ENCODE results near the gene HPS6. TPM values are rescaled to one million over a fixed set of nuclear protein-coding genes. Genes with fewer than 3 reads are reported as not detected.

The HPS6 gene
- total RNA-seq, 1 experiment from 2014 or later: 31.7 TPM

DNA sequence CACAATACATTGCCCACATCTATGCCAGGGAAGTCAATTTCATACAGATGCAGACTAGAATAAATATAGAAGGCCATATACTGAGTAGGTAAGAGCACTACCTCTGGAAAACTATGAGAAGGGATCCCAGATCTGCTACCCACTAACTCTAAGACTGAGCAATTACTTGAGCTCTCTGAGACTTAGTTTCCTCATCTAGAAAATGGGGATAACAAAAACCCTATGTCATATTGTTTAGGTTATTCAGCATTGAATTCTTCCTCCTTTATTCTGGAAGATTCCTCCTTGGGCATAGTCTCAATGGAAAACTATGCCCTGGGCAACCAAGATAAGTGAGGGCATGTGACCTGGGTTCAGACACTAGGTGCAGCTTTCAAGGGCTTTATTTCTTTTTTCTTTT is 5.2 kb upstream of the HPS6 start:
- DNase-seq (ENCODE audit: low read depth, low spot score) (no peak), ATAC-seq (no peak)
- no peaks in the 10 kb centered on the region for H3K9me3 ChIP-seq (ENCODE audit: control insufficient read depth in 1 of 2, insufficient read depth in 1 of 2, low read depth in 1 of 2, low read length in 2 of 2)
- CTCF ChIA-PET: no interaction called here
- no peak overlapping the region for H3K4me2 ChIP-seq (ENCODE audit: low read length)
- H3K79me2 ChIP-seq (ENCODE audit: insufficient read depth, low read length): peaks cover 8% of the 10 kb centered on the region
- H3K4me1 ChIP-seq (ENCODE audit: control insufficient read depth in 1 of 2, insufficient read depth in 2 of 2, low read length in 2 of 2): peaks cover 26 to 34% of the 10 kb centered on the region in 2 experiments; a peak in 3 of 4 replicates
- no TSS peak for BruUV-seq (replicated peaks)
- no peak overlapping the region for H3K9ac ChIP-seq (ENCODE audit: low read length)
- RAD21 ChIA-PET (ENCODE audit: low non-redundant PET in 1 of 2, low total read pairs in 2 of 2, uncharacterized antibody in 2 of 2, unreplicated experiment in 2 of 2): no interaction called here
- no peak overlapping the region for H3K4me3 ChIP-seq (replicated peaks in 1 of 2; ENCODE audit: low read depth in 1 of 2, low read length in 2 of 2)
- H2AFZ ChIP-seq (ENCODE audit: low read depth, low read length, poor library complexity, severe bottlenecking): no peak overlapping the region
- intact Hi-C loops (cut with micrococcal nuclease): loop anchor here (5.0 kb wide), 1 partner anchor 223 kb away; no protein-coding TSS in a partner anchor
- H3K9me2 ChIP-seq (ENCODE audit: insufficient read depth): no peaks in the 10 kb centered on the region
- H4K20me1 ChIP-seq (ENCODE audit: insufficient read depth): no peaks in the 10 kb centered on the region
- H3K36me3 ChIP-seq (ENCODE audit: control insufficient read depth in 1 of 2, insufficient read depth in 2 of 2, low read length in 2 of 2): no peaks in the 10 kb centered on the region
- H3K27me3 ChIP-seq (ENCODE audit: insufficient read depth, low read length): no peaks in the 10 kb centered on the region
- H3K27ac ChIP-seq (ENCODE audit: low read depth, low read length): no peak overlapping the region
- TF ChIP-seq ZFX (IDR thresholded peaks at IDR 0.05) (no peak), CEBPB (IDR thresholded peaks at IDR 0.05; ENCODE audit: low read depth) (no peak), ZNF274 (IDR thresholded peaks at IDR 0.05; ENCODE audit: low read depth, low read length) (no peak), EZH2 (IDR thresholded peaks at IDR 0.05) (no peak), TCF7L2 (IDR thresholded peaks at IDR 0.05; ENCODE audit: borderline replicate concordance, extremely low read depth, insufficient read depth, insufficient read length) (no peak), SRF (IDR thresholded peaks at IDR 0.05; ENCODE audit: low read depth) (no peak), SP1 (IDR thresholded peaks at IDR 0.05; ENCODE audit: low read depth) (no peak), SIN3A (IDR thresholded peaks at IDR 0.05; ENCODE audit: low read depth) (no peak), YY1 (IDR thresholded peaks at IDR 0.05; ENCODE audit: extremely low read depth, insufficient replicate concordance, low read depth, low read length) (no peak), POLR2A (IDR thresholded peaks at IDR 0.05; ENCODE audit: borderline replicate concordance, extremely low read depth, insufficient read depth, insufficient read length) (no peak), RAD21 (IDR thresholded peaks at IDR 0.05; ENCODE audit: low read depth) (no peak), ELF1 (IDR thresholded peaks at IDR 0.05; ENCODE audit: borderline replicate concordance, low read depth) (no peak), JUND (IDR thresholded peaks at IDR 0.05) (no peak)
- TF ChIP-seq, protein P1, sequence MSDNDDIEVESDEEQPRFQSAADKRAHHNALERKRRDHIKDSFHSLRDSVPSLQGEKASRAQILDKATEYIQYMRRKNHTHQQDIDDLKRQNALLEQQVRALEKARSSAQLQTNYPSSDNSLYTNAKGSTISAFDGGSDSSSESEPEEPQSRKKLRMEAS (IDR thresholded peaks at IDR 0.05): no peak
- TF ChIP-seq, protein P2, sequence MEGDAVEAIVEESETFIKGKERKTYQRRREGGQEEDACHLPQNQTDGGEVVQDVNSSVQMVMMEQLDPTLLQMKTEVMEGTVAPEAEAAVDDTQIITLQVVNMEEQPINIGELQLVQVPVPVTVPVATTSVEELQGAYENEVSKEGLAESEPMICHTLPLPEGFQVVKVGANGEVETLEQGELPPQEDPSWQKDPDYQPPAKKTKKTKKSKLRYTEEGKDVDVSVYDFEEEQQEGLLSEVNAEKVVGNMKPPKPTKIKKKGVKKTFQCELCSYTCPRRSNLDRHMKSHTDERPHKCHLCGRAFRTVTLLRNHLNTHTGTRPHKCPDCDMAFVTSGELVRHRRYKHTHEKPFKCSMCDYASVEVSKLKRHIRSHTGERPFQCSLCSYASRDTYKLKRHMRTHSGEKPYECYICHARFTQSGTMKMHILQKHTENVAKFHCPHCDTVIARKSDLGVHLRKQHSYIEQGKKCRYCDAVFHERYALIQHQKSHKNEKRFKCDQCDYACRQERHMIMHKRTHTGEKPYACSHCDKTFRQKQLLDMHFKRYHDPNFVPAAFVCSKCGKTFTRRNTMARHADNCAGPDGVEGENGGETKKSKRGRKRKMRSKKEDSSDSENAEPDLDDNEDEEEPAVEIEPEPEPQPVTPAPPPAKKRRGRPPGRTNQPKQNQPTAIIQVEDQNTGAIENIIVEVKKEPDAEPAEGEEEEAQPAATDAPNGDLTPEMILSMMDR (IDR thresholded peaks at IDR 0.05 in 2 of 3, conservative IDR thresholded peaks at IDR 0.05 in 1 of 3; ENCODE audit: borderline replicate concordance in 1 of 3, insufficient read depth in 1 of 3, low read depth in 2 of 3, low read length in 2 of 3): no peak
- TF ChIP-seq, protein P3, sequence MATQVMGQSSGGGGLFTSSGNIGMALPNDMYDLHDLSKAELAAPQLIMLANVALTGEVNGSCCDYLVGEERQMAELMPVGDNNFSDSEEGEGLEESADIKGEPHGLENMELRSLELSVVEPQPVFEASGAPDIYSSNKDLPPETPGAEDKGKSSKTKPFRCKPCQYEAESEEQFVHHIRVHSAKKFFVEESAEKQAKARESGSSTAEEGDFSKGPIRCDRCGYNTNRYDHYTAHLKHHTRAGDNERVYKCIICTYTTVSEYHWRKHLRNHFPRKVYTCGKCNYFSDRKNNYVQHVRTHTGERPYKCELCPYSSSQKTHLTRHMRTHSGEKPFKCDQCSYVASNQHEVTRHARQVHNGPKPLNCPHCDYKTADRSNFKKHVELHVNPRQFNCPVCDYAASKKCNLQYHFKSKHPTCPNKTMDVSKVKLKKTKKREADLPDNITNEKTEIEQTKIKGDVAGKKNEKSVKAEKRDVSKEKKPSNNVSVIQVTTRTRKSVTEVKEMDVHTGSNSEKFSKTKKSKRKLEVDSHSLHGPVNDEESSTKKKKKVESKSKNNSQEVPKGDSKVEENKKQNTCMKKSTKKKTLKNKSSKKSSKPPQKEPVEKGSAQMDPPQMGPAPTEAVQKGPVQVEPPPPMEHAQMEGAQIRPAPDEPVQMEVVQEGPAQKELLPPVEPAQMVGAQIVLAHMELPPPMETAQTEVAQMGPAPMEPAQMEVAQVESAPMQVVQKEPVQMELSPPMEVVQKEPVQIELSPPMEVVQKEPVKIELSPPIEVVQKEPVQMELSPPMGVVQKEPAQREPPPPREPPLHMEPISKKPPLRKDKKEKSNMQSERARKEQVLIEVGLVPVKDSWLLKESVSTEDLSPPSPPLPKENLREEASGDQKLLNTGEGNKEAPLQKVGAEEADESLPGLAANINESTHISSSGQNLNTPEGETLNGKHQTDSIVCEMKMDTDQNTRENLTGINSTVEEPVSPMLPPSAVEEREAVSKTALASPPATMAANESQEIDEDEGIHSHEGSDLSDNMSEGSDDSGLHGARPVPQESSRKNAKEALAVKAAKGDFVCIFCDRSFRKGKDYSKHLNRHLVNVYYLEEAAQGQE (IDR thresholded peaks at IDR 0.05; ENCODE audit: low read depth): no peak
- POLR2A ChIA-PET: no interaction called here

All from HCT116 (cell line).